HG02798 (cell line): ENCODE results near the gene NTRK3.

ENCODE experiments used
- ATAC-seq: cut with Tn5 transposase; IDR thresholded peaks from one replicate; pipeline ENCODE4 v1.9.1; 2021; ENCODE audit warnings: mild to moderate bottlenecking; ENCODE audit not compliant: unreplicated experiment, poor library complexity

The NTRK3 gene

DNA sequence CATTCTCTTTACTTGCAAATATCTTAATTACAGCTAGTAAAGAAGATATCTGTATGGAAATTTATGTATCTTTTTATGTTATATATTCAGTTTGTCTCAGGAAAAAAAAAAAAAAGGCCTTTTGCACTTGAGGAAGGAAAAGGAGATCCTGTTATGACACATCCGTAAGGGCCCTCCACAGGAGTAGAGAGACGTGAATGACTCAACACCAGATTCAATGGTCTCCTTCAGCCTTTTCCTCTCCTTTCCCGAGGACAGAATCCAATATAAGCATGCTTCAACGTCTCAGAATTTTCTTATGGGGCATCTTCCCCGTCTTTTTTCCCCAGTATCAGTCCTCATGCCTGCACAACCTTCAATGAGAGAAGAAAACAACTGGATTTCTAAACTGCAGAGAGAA is 340.3 kb downstream of the NTRK3 start:
- no peak for ATAC-seq

GRCh38 chr15:87910301-87910700 is 346.2 kb downstream of the NTRK3 start:
- ATAC-seq, result no peak

DNA sequence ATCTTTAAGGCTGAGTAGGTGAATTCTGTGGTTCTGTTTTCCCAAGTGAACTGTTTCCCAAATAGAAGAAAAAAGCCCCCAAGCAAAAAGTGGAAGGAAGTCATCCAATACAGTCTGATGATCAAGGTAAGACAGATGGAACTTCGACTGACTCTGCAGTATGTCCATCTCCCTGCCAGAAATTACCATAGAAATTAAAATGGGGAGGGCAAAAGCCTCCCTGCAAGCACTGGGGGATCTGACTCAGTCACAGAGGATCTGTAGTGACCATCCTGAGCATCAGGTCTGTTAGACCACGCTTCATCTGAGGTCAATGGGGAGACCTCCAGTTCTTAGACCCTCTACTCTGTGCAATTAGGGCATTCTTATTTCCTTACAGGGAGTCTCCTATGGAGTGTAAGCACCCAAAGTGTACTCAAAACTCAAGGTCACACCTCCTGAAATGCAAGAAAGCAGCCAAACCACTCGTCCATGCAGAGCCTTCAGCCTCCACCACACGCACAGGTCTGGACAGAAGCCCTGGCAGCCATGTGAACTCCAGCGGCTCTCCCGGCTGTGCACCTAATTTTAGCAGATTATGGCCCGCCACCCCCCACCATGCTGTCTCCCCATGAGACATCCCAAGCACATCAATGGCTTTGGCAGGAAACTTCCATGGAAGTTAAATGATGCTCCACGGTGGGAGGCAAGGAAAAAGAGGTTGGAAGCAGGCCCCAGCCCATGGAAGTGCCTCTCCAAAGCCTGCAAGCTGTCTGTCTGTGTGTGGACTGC is 348.7 kb downstream of the NTRK3 start:
- no peak for ATAC-seq

GRCh38 chr15:87906444-87906843 is 350.1 kb downstream of the NTRK3 start:
- no peak for ATAC-seq

DNA sequence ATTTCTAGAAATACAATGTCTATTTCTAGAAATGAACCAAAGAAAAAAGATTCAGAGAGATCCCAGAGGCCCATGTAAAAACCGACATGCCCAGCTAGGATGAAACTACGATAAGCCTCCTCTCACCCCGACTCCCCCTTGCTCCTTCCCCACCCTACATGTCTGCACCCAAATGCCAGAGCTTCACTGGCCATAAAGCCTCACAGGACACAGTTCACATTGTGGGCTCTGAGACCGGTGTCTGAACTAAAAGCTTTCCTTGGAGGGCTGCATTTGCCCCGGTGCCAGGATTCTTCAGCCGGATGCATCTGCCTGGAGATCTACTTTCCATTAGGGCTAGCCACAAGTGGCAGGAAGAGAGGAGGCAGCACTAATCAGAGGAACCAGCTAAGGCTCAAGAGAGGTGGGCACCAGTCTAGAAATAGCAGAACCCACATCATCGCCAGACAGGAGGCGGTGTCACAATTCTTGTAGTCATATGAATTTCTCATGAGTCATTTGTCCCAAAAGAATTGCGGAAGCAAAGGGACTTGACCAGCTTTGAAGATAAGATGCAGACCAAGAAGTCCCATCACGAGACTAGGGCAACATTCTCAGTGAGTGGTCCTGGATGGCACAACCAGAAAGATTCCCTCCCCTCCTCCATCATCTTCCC is 353.6 kb downstream of the NTRK3 start:
- ATAC-seq, result no peak

DNA sequence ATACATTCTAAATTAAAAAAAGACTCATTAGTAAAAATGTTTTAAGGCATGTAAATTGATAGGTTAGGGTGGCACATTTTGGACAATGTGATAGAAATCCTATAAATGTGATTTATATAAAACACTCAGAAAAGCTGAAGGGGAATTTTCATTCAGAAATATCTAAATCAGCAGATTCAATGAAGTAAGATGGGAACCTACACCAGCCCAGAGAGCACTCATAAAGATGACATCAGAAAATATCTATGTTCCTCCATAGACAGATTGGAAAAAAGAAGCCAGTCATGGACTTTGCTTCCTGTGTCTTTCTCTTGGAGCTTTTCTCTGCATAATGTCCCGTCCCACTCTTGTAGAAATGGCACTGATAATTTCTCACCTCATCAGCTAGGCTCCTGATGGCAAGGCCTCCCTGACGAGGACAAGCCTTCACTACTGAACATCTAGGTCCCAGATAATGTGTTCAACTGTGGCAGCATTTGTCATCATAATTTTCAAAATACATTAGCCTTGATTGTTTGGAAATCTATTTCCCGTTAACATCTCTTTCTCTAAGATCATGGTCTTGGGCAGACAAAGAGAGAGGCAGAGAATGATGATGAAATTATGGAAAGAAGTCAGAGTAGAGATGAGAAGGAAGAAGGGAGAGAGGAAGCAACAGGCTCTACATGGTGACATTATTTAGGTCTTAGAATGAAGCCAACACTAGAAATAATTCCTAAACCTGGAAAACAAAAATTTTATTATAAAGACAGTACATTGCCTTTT is 354.4 kb downstream of the NTRK3 start:
- ATAC-seq, result no peak

GRCh38 chr15:87901008-87901407 is 355.5 kb downstream of the NTRK3 start:
- no peak for ATAC-seq

- ATAC-seq, result no peak
Observed at GRCh38 chr15:87896936-87897335, 359.6 kb downstream of the NTRK3 start.

DNA sequence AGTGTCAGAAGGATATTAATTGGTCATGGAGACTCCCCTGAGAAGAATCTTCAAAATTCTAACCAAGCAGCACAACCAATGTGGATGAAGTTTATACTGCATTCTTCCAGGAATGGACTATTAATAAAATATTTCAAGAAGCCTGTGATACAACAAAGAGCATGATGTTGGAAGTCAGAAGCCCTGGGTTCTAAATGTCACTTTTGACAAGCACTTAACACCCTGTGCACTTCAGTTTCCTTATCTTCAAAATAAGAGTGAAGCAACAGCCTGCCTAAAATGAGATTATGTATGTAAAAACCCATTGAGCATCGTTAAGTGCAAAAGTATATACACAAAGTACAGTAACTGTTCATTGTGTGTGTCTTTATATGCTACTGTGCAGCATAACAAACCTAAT is 369.4 kb downstream of the NTRK3 start:
- ATAC-seq, result no peak

DNA sequence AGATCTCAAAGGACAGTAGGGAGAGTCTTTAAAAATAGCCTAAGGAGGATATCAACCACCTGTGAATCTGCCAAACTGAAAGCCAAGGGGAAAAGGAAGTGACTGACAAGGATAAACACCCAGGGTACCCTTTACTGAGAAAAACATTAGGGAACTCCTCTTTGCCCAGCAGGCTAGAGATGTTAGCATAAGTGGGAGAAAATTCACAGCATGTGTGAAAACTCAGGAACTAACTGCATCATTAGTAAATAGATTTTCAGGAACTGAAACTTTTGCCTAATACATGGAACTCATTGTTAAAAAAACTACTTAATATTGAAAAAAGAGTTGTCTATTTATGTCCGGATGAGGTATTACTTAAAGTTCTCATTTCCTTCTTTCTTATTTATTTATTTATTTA is 375.5 kb downstream of the NTRK3 start:
- ATAC-seq, result no peak

- no peak for ATAC-seq
Observed at GRCh38 chr15:87877822-87878542, 378.6 kb downstream of the NTRK3 start.

- ATAC-seq, result no peak
Observed at GRCh38 chr15:87877114-87877810, 379.3 kb downstream of the NTRK3 start.

- ATAC-seq, result no peak
Observed at GRCh38 chr15:87874896-87875711, 381.4 kb downstream of the NTRK3 start.

- ATAC-seq, result no peak
Observed at GRCh38 chr15:87873516-87873915, 383.0 kb downstream of the NTRK3 start.

GRCh38 chr15:87871731-87872320 is 384.7 kb downstream of the NTRK3 start:
- ATAC-seq, result no peak

GRCh38 chr15:87871258-87871681 is 385.3 kb downstream of the NTRK3 start:
- no peak for ATAC-seq

GRCh38 chr15:87866961-87867360 is 389.6 kb downstream of the NTRK3 start:
- ATAC-seq, result no peak

DNA sequence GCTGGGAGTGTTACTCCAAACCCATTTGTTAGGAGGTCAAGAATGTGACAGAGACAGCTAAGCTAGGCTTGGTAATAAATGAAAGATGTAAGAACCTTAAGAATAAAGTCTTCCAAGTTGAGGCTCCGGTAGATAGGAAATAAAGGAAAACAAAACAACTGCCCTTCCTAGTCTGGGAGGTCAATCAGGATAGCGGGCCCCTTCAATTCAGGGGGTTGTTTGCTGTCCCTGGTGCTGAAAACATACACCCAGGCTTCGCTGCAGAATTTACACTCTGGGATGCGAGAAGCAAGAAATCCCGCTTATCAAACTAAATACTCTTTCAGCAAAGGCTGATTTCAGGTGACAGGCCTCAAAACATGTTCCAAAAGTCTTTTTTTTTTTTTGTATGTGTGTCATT is 393.4 kb downstream of the NTRK3 start:
- ATAC-seq, result no peak

- no peak for ATAC-seq
Observed at GRCh38 chr15:87860743-87861142, 395.8 kb downstream of the NTRK3 start.
